NT2/D1 (cell line): ENCODE results near the gene B4GALT5.

Source experiments
- SUZ12 ChIP-seq: IDR thresholded peaks from 2 replicates; pipeline ENCODE4 v1.6.1; 2011; ENCODE audit not compliant: insufficient read length, insufficient read depth; ENCODE audit errors: extremely low read depth
- ZNF274 ChIP-seq: IDR thresholded peaks from 2 replicates; pipeline ENCODE4 v1.6.1; 2011; ENCODE audit warnings: mild to moderate bottlenecking, low read depth, low read length

- peak; percentile 96 for TF ChIP-seq SUZ12
- no peak for TF ChIP-seq ZNF274
Observed at GRCh38 chr20:49713753-49714712, at the start of gene B4GALT5.
